Central memory CD8-positive, alpha-beta T cell (primary cell): ENCODE measurements around the gene TULP4.

Source experiments
- ATAC-seq: fragments of 150-1000 bp; cut with Tn5 transposase; replicated peaks from 2 replicates; pipeline ENCODE4 v1.10.0; 2022; ENCODE audit warnings: mild to moderate bottlenecking, moderate FRiP score, moderate number of reproducible peaks; ENCODE audit not compliant: poor library complexity, severe bottlenecking; ENCODE audit errors: extremely low read depth
- DNase-seq, 2 donors: peaks; one replicate each; pipeline ENCODE4 v3.0.0; 2021; ENCODE audit warnings: low spot score in 2 of 2
- H3K27ac Mint-ChIP-seq: one replicate; pipeline ENCODE4 v1.8.0; 2022; ENCODE audit warnings: low read depth, mild to moderate bottlenecking, moderate library complexity, mixed read lengths
- H3K27me3 Mint-ChIP-seq: one replicate; pipeline ENCODE4 v1.8.0; 2022; ENCODE audit warnings: mixed read lengths
- H3K36me3 Mint-ChIP-seq: one replicate; pipeline ENCODE4 v1.8.0; 2022; ENCODE audit warnings: mild to moderate bottlenecking, moderate library complexity, mixed read lengths; ENCODE audit not compliant: insufficient read depth
- H3K4me1 Mint-ChIP-seq: one replicate; pipeline ENCODE4 v1.8.0; 2022; ENCODE audit warnings: mixed read lengths
- H3K4me3 Mint-ChIP-seq: one replicate; pipeline ENCODE4 v1.8.0; 2022; ENCODE audit warnings: mild to moderate bottlenecking, moderate library complexity, mixed read lengths
- H3K9me3 Mint-ChIP-seq: one replicate; pipeline ENCODE4 v1.8.0; 2022; ENCODE audit warnings: mixed read lengths

The TULP4 gene

GRCh38 chr6:158536084-158536890 lies 224.0 kb downstream of the TULP4 start:
- no peaks in the 10 kb centered on the region for H3K4me1 Mint-ChIP-seq
- DNase-seq (peak; percentile 48 to 64), ATAC-seq (peak; percentile 64)
- peaks cover 85% of the 10 kb centered on the region for H3K27me3 Mint-ChIP-seq
- peak overlapping the region; percentile 66 for H3K4me3 Mint-ChIP-seq
- H3K9me3 Mint-ChIP-seq, result peaks cover 5% of the 10 kb centered on the region
- H3K27ac Mint-ChIP-seq, result no peak overlapping the region
- H3K36me3 Mint-ChIP-seq, result peaks cover 5% of the 10 kb centered on the region

- Mint-ChIP-seq H3K4me3 (peak overlapping the region; percentile 66), H3K9me3 (peaks cover 5% of the 10 kb centered on the region), H3K27me3 (peaks cover 82% of the 10 kb centered on the region), H3K36me3 (peaks cover 5% of the 10 kb centered on the region), H3K4me1 (no peaks in the 10 kb centered on the region), H3K27ac (no peak overlapping the region)
- ATAC-seq, result peak; percentile 21
- no peak for DNase-seq
These were observed 224.9 kb downstream of the TULP4 start for GRCh38 chr6:158536891-158537798.

- ATAC-seq, result no peak
- Mint-ChIP-seq H3K36me3 (peaks cover 5% of the 10 kb centered on the region), H3K4me1 (no peaks in the 10 kb centered on the region), H3K27me3 (peaks cover 66% of the 10 kb centered on the region), H3K9me3 (peaks cover 5% of the 10 kb centered on the region), H3K27ac (no peak overlapping the region), H3K4me3 (no peak overlapping the region)
- no peak for DNase-seq
These were observed 226.5 kb downstream of the TULP4 start for GRCh38 chr6:158538741-158539140.

- no peak for ATAC-seq
- Mint-ChIP-seq H3K27me3 (peaks cover 63% of the 10 kb centered on the region), H3K36me3 (peaks cover 5% of the 10 kb centered on the region)
These were observed 227.1 kb downstream of the TULP4 start for GRCh38 chr6:158539413-158539812.

DNA sequence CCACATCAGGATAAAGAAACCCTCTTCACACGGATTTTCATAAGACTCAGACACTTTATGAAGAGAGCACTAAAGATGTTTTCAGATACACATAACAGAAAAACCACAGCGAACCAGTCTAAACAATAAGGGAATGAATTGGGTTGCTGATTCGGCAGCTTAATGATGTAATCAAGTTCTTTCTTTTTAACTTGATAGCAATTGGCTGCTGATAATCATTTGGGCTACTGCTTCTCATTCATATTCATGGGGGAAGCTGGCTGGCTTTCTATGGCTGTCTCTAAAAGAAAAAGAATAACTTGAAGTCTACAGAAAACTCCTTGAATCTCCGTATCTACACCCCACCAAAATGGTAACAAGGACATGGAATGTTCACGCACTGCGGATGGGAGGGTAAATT lies 227.6 kb downstream of the TULP4 start:
- no peaks in the 10 kb centered on the region for H3K4me1 Mint-ChIP-seq
- H3K36me3 Mint-ChIP-seq, result peaks cover 5% of the 10 kb centered on the region
- peaks cover 63% of the 10 kb centered on the region for H3K27me3 Mint-ChIP-seq
- H3K4me3 Mint-ChIP-seq, result no peak overlapping the region
- ATAC-seq (no peak), DNase-seq (no peak)
- H3K9me3 Mint-ChIP-seq, result peaks cover 5% of the 10 kb centered on the region
- no peak overlapping the region for H3K27ac Mint-ChIP-seq

More at GRCh38 chr6:158539413-158539812, 227.1 kb downstream of the TULP4 start:
- no peak for DNase-seq
- Mint-ChIP-seq H3K4me1 (no peaks in the 10 kb centered on the region), H3K27ac (no peak overlapping the region), H3K9me3 (peaks cover 5% of the 10 kb centered on the region), H3K4me3 (no peak overlapping the region)

GRCh38 chr6:158543606-158544185 lies 231.4 kb downstream of the TULP4 start:
- Mint-ChIP-seq H3K9me3 (no peaks in the 10 kb centered on the region), H3K4me3 (no peak overlapping the region), H3K27me3 (peaks cover 72% of the 10 kb centered on the region), H3K36me3 (peaks cover 2% of the 10 kb centered on the region), H3K27ac (no peak overlapping the region), H3K4me1 (no peaks in the 10 kb centered on the region)
- DNase-seq (no peak), ATAC-seq (no peak)

GRCh38 chr6:158544428-158544827 lies 232.2 kb downstream of the TULP4 start:
- Mint-ChIP-seq H3K27ac (no peak overlapping the region), H3K27me3 (peaks cover 65% of the 10 kb centered on the region), H3K36me3 (no peaks in the 10 kb centered on the region), H3K4me3 (no peak overlapping the region), H3K9me3 (no peaks in the 10 kb centered on the region), H3K4me1 (no peaks in the 10 kb centered on the region)
- ATAC-seq, result no peak
- DNase-seq, result no peak

DNA sequence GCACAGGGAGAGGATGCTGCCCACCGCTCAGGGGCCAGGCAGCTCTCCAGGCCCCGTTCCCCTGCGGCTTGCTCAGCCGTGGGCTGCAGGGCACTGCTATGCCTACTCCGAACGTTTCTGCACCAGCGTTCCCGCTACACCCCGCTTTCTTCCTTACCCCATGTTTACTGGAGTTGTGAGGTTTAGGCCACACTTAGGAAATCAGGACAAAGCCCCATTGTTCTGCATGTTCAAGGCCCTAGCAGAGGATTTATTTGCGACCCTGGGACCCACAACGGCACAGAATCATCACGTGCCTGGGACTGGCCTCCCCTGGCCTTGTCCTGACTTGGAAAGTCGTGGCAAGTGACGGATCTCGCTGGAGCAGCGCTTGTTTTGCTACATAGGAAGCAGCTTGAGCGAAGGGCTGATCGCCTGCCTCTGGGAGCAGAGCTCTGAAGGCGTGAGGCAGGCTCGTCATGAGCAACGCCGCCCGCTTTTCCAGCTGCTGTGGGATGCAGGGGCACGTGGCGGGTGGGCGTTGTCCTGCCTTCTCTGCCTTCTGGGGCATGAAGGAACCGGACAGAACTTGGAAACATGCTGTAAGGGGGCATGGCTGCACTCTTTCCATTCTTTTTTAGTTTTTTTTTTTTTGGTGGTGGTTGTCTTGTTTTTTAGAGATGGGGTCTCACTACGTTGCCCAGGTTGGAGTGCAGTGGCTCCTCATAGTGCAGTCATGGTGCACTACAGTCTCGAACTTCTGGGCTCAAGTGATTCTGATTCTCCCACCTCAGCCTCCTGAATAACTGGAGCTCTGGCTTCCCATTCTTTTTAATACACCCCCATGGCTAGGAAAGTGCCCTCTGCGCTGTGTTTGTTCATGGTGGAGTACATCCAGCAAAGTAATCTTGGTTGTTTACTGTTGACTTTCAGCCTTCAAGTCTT lies 233.0 kb downstream of the TULP4 start:
- Mint-ChIP-seq H3K27ac (no peak overlapping the region), H3K4me1 (no peaks in the 10 kb centered on the region), H3K9me3 (no peaks in the 10 kb centered on the region), H3K36me3 (no peaks in the 10 kb centered on the region), H3K4me3 (no peak overlapping the region), H3K27me3 (peaks cover 56% of the 10 kb centered on the region)
- ATAC-seq (no peak), DNase-seq (no peak)

- DNase-seq (no peak), ATAC-seq (no peak)
- Mint-ChIP-seq H3K27ac (no peak overlapping the region), H3K27me3 (peaks cover 40% of the 10 kb centered on the region), H3K4me1 (no peaks in the 10 kb centered on the region), H3K4me3 (no peak overlapping the region), H3K9me3 (no peaks in the 10 kb centered on the region), H3K36me3 (no peaks in the 10 kb centered on the region)
These were observed 236.3 kb downstream of the TULP4 start for GRCh38 chr6:158548418-158549161.

GRCh38 chr6:158552055-158552795 lies 240.0 kb downstream of the TULP4 start:
- no peak overlapping the region for H3K27ac Mint-ChIP-seq
- ATAC-seq (no peak), DNase-seq (no peak)
- H3K36me3 Mint-ChIP-seq, result no peaks in the 10 kb centered on the region
- no peaks in the 10 kb centered on the region for H3K9me3 Mint-ChIP-seq
- peaks cover 10% of the 10 kb centered on the region for H3K27me3 Mint-ChIP-seq
- no peak overlapping the region for H3K4me3 Mint-ChIP-seq
- no peaks in the 10 kb centered on the region for H3K4me1 Mint-ChIP-seq

DNA sequence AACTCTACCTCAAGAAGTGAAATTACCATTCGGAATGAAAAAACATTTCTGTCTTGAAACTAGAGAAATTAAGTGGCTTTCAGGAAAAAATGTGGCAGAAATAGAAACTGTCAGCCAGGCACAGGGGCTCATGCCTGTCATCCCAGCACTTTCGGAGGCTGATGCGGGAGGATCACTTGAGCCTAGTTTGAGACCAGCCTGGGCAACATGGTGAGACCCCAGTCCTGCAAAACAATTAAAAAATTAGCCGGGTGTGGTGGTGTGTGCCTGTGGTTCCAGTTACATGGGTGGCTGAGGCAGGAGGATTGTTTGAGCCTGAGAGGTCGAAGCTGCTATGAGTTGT lies 240.5 kb downstream of the TULP4 start:
- Mint-ChIP-seq H3K9me3 (no peaks in the 10 kb centered on the region), H3K4me3 (no peak overlapping the region), H3K27ac (no peak overlapping the region), H3K36me3 (no peaks in the 10 kb centered on the region), H3K4me1 (no peaks in the 10 kb centered on the region), H3K27me3 (peaks cover 7% of the 10 kb centered on the region)
- DNase-seq, result no peak
- no peak for ATAC-seq
